ENCODE results near the gene WDR86.

Gene WDR86

GRCh38 chr7:151409667-151410404 is at the start of gene WDR86:
Gene WDR86 (minus strand): TSS chr7:151410038. CDS start chr7:151409589, 449 bp downstream.
- DNase-seq, result no peak

GRCh38 chr7:151457534-151457933 is 47.7 kb upstream of the WDR86 start:
- no peak for DNase-seq

GRCh38 chr7:151456782-151457181 is 46.9 kb upstream of the WDR86 start:
- no peak for DNase-seq

GRCh38 chr7:151456276-151456675 is 46.4 kb upstream of the WDR86 start:
- DNase-seq, result no peak

GRCh38 chr7:151455690-151456089 is 45.9 kb upstream of the WDR86 start:
- no peak for DNase-seq

GRCh38 chr7:151454932-151455530 is 45.2 kb upstream of the WDR86 start:
- no peak for DNase-seq

GRCh38 chr7:151454305-151454704 is 44.5 kb upstream of the WDR86 start:
- DNase-seq, result no peak

- DNase-seq, result no peak
Measured at GRCh38 chr7:151453326-151453791, 43.5 kb upstream of the WDR86 start.

- no peak for DNase-seq
Measured at GRCh38 chr7:151452680-151453325, 43.0 kb upstream of the WDR86 start.

GRCh38 chr7:151451626-151452571 is 42.1 kb upstream of the WDR86 start:
- DNase-seq, result no peak

GRCh38 chr7:151451156-151451555 is 41.3 kb upstream of the WDR86 start:
- DNase-seq, result no peak

- DNase-seq, result no peak
Measured at GRCh38 chr7:151449990-151450389, 40.2 kb upstream of the WDR86 start.

- DNase-seq, result no peak
Measured at GRCh38 chr7:151448261-151449252, 38.7 kb upstream of the WDR86 start.

GRCh38 chr7:151447901-151448260 is 38.0 kb upstream of the WDR86 start:
- no peak for DNase-seq

GRCh38 chr7:151447312-151447711 is 37.5 kb upstream of the WDR86 start:
- DNase-seq, result no peak

- DNase-seq, result no peak
Measured at GRCh38 chr7:151446412-151446811, 36.6 kb upstream of the WDR86 start.

GRCh38 chr7:151444632-151445031 is 34.8 kb upstream of the WDR86 start:
- DNase-seq, result no peak

GRCh38 chr7:151442776-151443496 is 33.1 kb upstream of the WDR86 start:
- DNase-seq, result no peak

- no peak for DNase-seq
Measured at GRCh38 chr7:151440799-151441445, 31.1 kb upstream of the WDR86 start.
